ENCODE data around the gene RUBCN. TPM values are rescaled to one million over a fixed set of nuclear protein-coding genes. Genes with fewer than 3 reads are reported as not detected.

Gene RUBCN
- total and polyA plus RNA-seq, 2 of the 13 experiments (the other 11 are each of a cell fraction or from before 2014, with no cell fraction given), result 5.2 to 8.1 TPM

GRCh38 chr3:197736491-197737318 is at the start of gene RUBCN (continued):
- TF ChIP-seq LRRFIP1 (CRISPR knock-in tag; conservative IDR thresholded peaks at IDR 0.05) (no peak), ZNF383 (CRISPR knock-in tag; IDR thresholded peaks at IDR 0.05; ENCODE audit: borderline replicate concordance) (no peak), ZNF331 (CRISPR knock-in tag; IDR thresholded peaks at IDR 0.05) (no peak), AKAP8 (CRISPR knock-in tag; IDR thresholded peaks at IDR 0.05) (no peak), ZSCAN21 (CRISPR knock-in tag; IDR thresholded peaks at IDR 0.05; ENCODE audit: borderline replicate concordance) (peak; percentile 14; the same call in 1 of the 2 replicates), MBNL3 (CRISPR knock-in tag; conservative IDR thresholded peaks at IDR 0.05) (no peak), ZBTB43 (CRISPR knock-in tag; conservative IDR thresholded peaks at IDR 0.05) (no peak), MLXIP (CRISPR knock-in tag; IDR thresholded peaks at IDR 0.05; ENCODE audit: borderline replicate concordance) (no peak), KDM5A (IDR thresholded peaks at IDR 0.05; ENCODE audit: borderline replicate concordance, low read length) (no peak), FOXC1 (CRISPR knock-in tag; IDR thresholded peaks at IDR 0.05; ENCODE audit: borderline replicate concordance) (no peak), MNT (IDR thresholded peaks at IDR 0.05) (no peak), ZNF850 (CRISPR knock-in tag; conservative IDR thresholded peaks at IDR 0.05) (no peak), ZBTB38 (CRISPR knock-in tag; IDR thresholded peaks at IDR 0.05) (no peak), ATF4 (CRISPR knock-in tag; IDR thresholded peaks at IDR 0.05) (peak in 1 of 2 experiments; percentile 60; a peak in 1 of 4 replicates), CEBPB (IDR thresholded peaks at IDR 0.05; ENCODE audit: borderline replicate concordance, low read depth, low read length) (no peak), DDIT3 (CRISPR knock-in tag; IDR thresholded peaks at IDR 0.05) (no peak)
